DND-41 (cell line): ENCODE results near the gene TM4SF20.
A peak's percentile ranks its signal among the peaks of the same experiment; 100 is the strongest.

ENCODE experiments used
- EZH2 ChIP-seq: IDR thresholded peaks from 3 replicates; pipeline ENCODE4 v1.6.1; 2012; ENCODE audit warnings: borderline replicate concordance, low read depth, mild to moderate bottlenecking, moderate library complexity, low read length, inconsistent platforms; ENCODE audit not compliant: severe bottlenecking
- TF ChIP-seq, protein P1 (sequence below): IDR thresholded peaks from 2 replicates; pipeline ENCODE4 v1.5.1; 2012; ENCODE audit warnings: borderline replicate concordance, low read length, moderate library complexity, mild to moderate bottlenecking; ENCODE audit not compliant: poor library complexity, severe bottlenecking; ENCODE audit errors: extremely low read depth

DNA sequence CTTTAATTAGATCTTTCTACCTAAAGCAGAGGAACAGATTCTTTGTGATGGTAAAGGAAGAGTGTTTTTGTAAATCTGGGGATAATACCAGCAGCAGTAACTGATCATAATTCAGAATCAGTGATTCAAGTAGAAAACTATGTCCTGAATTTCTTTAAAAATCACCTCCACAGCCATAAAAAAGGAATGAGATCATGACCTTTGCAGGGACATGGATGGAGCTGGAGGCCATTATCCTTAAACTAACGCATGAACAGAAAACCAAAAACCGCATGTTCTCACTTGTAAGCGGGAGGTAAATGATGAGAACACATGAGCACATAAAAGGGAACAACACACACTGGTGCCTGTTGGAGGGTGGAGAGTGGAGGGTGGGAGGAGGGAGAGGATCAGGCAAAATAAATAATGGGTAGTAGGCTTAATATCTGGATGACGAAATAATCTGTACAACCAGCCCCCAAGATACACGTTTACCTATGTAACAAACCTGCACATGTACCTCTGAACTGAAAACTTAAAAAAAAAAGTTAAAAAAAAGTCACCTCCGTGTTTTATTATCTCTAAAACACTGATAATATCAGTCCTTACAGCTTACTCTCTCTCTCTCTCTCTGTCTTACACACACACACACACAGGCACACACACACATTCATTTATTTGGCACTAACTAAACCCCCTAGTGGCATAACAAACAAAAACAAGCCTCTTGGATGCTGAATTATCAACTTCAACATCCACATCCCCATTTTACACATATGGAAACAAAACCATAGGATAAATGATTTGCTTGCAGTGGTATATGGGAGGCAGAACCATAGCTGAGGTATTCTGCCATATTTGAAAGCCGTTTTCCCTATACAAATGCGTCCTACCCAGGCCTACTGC lies 1.4 kb downstream of the TM4SF20 start:
- TF ChIP-seq, protein P1, sequence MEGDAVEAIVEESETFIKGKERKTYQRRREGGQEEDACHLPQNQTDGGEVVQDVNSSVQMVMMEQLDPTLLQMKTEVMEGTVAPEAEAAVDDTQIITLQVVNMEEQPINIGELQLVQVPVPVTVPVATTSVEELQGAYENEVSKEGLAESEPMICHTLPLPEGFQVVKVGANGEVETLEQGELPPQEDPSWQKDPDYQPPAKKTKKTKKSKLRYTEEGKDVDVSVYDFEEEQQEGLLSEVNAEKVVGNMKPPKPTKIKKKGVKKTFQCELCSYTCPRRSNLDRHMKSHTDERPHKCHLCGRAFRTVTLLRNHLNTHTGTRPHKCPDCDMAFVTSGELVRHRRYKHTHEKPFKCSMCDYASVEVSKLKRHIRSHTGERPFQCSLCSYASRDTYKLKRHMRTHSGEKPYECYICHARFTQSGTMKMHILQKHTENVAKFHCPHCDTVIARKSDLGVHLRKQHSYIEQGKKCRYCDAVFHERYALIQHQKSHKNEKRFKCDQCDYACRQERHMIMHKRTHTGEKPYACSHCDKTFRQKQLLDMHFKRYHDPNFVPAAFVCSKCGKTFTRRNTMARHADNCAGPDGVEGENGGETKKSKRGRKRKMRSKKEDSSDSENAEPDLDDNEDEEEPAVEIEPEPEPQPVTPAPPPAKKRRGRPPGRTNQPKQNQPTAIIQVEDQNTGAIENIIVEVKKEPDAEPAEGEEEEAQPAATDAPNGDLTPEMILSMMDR: peak; percentile 3
- no peak for TF ChIP-seq EZH2
